HL-60 (cell line): Measurements from ENCODE around the gene SHISA4.

ENCODE experiments used
- DNase-seq, 2 experiments: peaks; one replicate each; pipeline ENCODE4 v3.0.0-alpha.2; 2010 to 2020; ENCODE audit warnings: low read depth in 1 of 2, low spot score in 1 of 2
- H3K27ac ChIP-seq: fragments of 250-450 bp; sonication (Bioruptor Pico); replicated peaks from 2 replicates; pipeline ENCODE4 v1.5.1; 2020; ENCODE audit warnings: mild to moderate bottlenecking, moderate library complexity
- H3K27me3 ChIP-seq: fragments of 250-450 bp; sonication (Bioruptor Pico); 2 replicates; pipeline ENCODE4 v1.5.1; 2021; ENCODE audit warnings: mild to moderate bottlenecking, moderate library complexity; ENCODE audit not compliant: insufficient read depth, poor library complexity, severe bottlenecking
- H3K4me3 ChIP-seq: replicated peaks from 2 replicates; pipeline ENCODE4 v1.5.1; 2011; ENCODE audit warnings: mild to moderate bottlenecking, control low read depth, low read length; ENCODE audit not compliant: insufficient read depth
- CTCF ChIP-seq: IDR thresholded peaks from one replicate; pipeline ENCODE4 v1.5.1; 2011; ENCODE audit warnings: low read length, control low read depth, inconsistent platforms; ENCODE audit not compliant: insufficient read depth
- GABPA ChIP-seq: IDR thresholded peaks from 2 replicates; pipeline ENCODE4 v1.6.1; 2012; ENCODE audit warnings: low read depth
- POLR2AphosphoS5 ChIP-seq: IDR thresholded peaks from 2 replicates; pipeline ENCODE4 v1.6.1; 2012; ENCODE audit warnings: low read depth
- REST ChIP-seq: IDR thresholded peaks from 2 replicates; pipeline ENCODE4 v1.6.1; 2012; ENCODE audit warnings: low read depth; ENCODE audit not compliant: insufficient replicate concordance
- SPI1 ChIP-seq: IDR thresholded peaks from 2 replicates; pipeline ENCODE4 v1.6.1; 2012; ENCODE audit warnings: low read depth, mild to moderate bottlenecking, borderline replicate concordance

SHISA4 gene

GRCh38 chr1:201928266-201928665, 39.6 kb downstream of the SHISA4 start:
- Histone ChIP-seq H3K27ac (no peak overlapping the region), H3K27me3 (peaks cover 11% of the 10 kb centered on the region), H3K4me3 (no peak overlapping the region)
- TF ChIP-seq POLR2AphosphoS5 = no peak
- no peak for TF ChIP-seq GABPA
- TF ChIP-seq CTCF = no peak
- no peak for TF ChIP-seq REST
- TF ChIP-seq SPI1 = no peak
- no peak for DNase-seq

- DNase-seq = no peak
- peaks cover 11% of the 10 kb centered on the region for H3K27me3 ChIP-seq
- H3K27ac ChIP-seq = no peak overlapping the region
- TF ChIP-seq GABPA = no peak
- no peak for TF ChIP-seq SPI1
- no peak for TF ChIP-seq POLR2AphosphoS5
- no peak for TF ChIP-seq REST
- TF ChIP-seq CTCF = no peak
- no peak overlapping the region for H3K4me3 ChIP-seq
Measured at GRCh38 chr1:201930137-201930536, 41.4 kb downstream of the SHISA4 start.

- no peak for DNase-seq
- no peak for TF ChIP-seq REST
- TF ChIP-seq POLR2AphosphoS5 = no peak
- no peak for TF ChIP-seq GABPA
- TF ChIP-seq CTCF = no peak
- TF ChIP-seq SPI1 = no peak
- Histone ChIP-seq H3K27me3 (peaks cover 11% of the 10 kb centered on the region), H3K27ac (no peak overlapping the region), H3K4me3 (no peak overlapping the region)
Measured at GRCh38 chr1:201930803-201931202, 42.1 kb downstream of the SHISA4 start.
